ENCODE results near the gene UBA6. TPM values are rescaled to one million over a fixed set of nuclear protein-coding genes. Genes with fewer than 3 reads are reported as not detected.

The UBA6 gene
- total RNA-seq, 1 donor from 2014 or later, result 62.7 TPM

Other genes with a start within 250 kb of the UBA6 start
- gene CENPC, start 155.7 kb downstream of the UBA6 start, total RNA-seq, result 49.1 TPM
- 0.36 TPM for gene STAP1, start 142.4 kb downstream of the UBA6 start, total RNA-seq
- gene GNRHR, start 53.2 kb upstream of the UBA6 start, total RNA-seq, result not detected
- gene TMPRSS11D, start 182.8 kb upstream of the UBA6 start, total RNA-seq, result not detected

All from sciatic nerve (tissue), 1 donor.